Measurements from ENCODE around the gene HAUS3.

HAUS3 gene

GRCh38 chr4:2288051-2288541 lies 46.2 kb upstream of the HAUS3 start:
- TF ChIP-seq TOX (CRISPR knock-in tag; IDR thresholded peaks at IDR 0.05; ENCODE audit: borderline replicate concordance): no peak
- no peak for ATAC-seq

- ATAC-seq: no peak
- TF ChIP-seq ESRRG (CRISPR knock-in tag; IDR thresholded peaks at IDR 0.05) (no peak), PPARA (CRISPR knock-in tag; IDR thresholded peaks at IDR 0.05; ENCODE audit: borderline replicate concordance) (no peak), ZFP30 (CRISPR knock-in tag; IDR thresholded peaks at IDR 0.05) (no peak), RARB (CRISPR knock-in tag; IDR thresholded peaks at IDR 0.05) (no peak), BACH2 (CRISPR knock-in tag; IDR thresholded peaks at IDR 0.05; ENCODE audit: borderline replicate concordance) (no peak), ZNF8 (CRISPR knock-in tag; IDR thresholded peaks at IDR 0.05) (no peak), ZNF70 (CRISPR knock-in tag; IDR thresholded peaks at IDR 0.05) (no peak), ISL1 (CRISPR knock-in tag; IDR thresholded peaks at IDR 0.05) (no peak), ZFP3 (CRISPR knock-in tag; IDR thresholded peaks at IDR 0.05) (no peak), POU6F1 (CRISPR knock-in tag; IDR thresholded peaks at IDR 0.05; ENCODE audit: borderline replicate concordance, low read depth) (no peak), TOX (CRISPR knock-in tag; IDR thresholded peaks at IDR 0.05; ENCODE audit: borderline replicate concordance) (no peak), ARNTL (CRISPR knock-in tag; IDR thresholded peaks at IDR 0.05; ENCODE audit: borderline replicate concordance, low read depth) (no peak)
Observed at GRCh38 chr4:2287594-2287915, 45.6 kb upstream of the HAUS3 start.

GRCh38 chr4:2286904-2287593 lies 45.1 kb upstream of the HAUS3 start:
- peak; percentile 63 for ATAC-seq
- TF ChIP-seq GLIS3 (CRISPR knock-in tag; IDR thresholded peaks at IDR 0.05) (no peak), TCF4 (CRISPR knock-in tag; IDR thresholded peaks at IDR 0.05; ENCODE audit: borderline replicate concordance) (no peak), PPARA (CRISPR knock-in tag; IDR thresholded peaks at IDR 0.05; ENCODE audit: borderline replicate concordance) (no peak), ZNF70 (CRISPR knock-in tag; IDR thresholded peaks at IDR 0.05) (no peak), SNAI2 (CRISPR knock-in tag; IDR thresholded peaks at IDR 0.05) (no peak), ISL1 (CRISPR knock-in tag; IDR thresholded peaks at IDR 0.05) (no peak), ARNTL (CRISPR knock-in tag; IDR thresholded peaks at IDR 0.05; ENCODE audit: borderline replicate concordance, low read depth) (no peak), ESRRG (CRISPR knock-in tag; IDR thresholded peaks at IDR 0.05) (no peak), TSHZ2 (CRISPR knock-in tag; IDR thresholded peaks at IDR 0.05) (no peak), POU6F1 (CRISPR knock-in tag; IDR thresholded peaks at IDR 0.05; ENCODE audit: borderline replicate concordance, low read depth) (no peak), PATZ1 (CRISPR knock-in tag; IDR thresholded peaks at IDR 0.05; ENCODE audit: borderline replicate concordance) (no peak), ZNF8 (CRISPR knock-in tag; IDR thresholded peaks at IDR 0.05) (no peak), RARB (CRISPR knock-in tag; IDR thresholded peaks at IDR 0.05) (no peak), BACH2 (CRISPR knock-in tag; IDR thresholded peaks at IDR 0.05; ENCODE audit: borderline replicate concordance) (no peak), CREB5 (CRISPR knock-in tag; IDR thresholded peaks at IDR 0.05; ENCODE audit: low read depth) (no peak), CSDC2 (CRISPR knock-in tag; IDR thresholded peaks at IDR 0.05) (no peak), OSR1 (CRISPR knock-in tag; IDR thresholded peaks at IDR 0.05) (no peak), ZFP3 (CRISPR knock-in tag; IDR thresholded peaks at IDR 0.05) (no peak), ZC3H10 (CRISPR knock-in tag; IDR thresholded peaks at IDR 0.05) (no peak), TOX (CRISPR knock-in tag; IDR thresholded peaks at IDR 0.05; ENCODE audit: borderline replicate concordance) (no peak)

Measured in SK-N-SH treated with all-trans-retinoic acid at 6 μM for 48 hours (cell line).